ENCODE results near the gene ISG20.

ISG20 gene

GRCh38 chr15:88638626-88639372 is at the start of gene ISG20:
ISG20 (plus strand) TSS chr15:88639016; CDS start chr15:88639367, 351 bp downstream.
- TF ChIP-seq CTCF (IDR thresholded peaks at IDR 0.05; ENCODE audit: borderline replicate concordance, control extremely low read depth, extremely low read depth, insufficient read depth, missing control alignments), result peak; percentile 29
- in situ Hi-C loops (cut with MboI; ENCODE audit: low sequenced_read_pairs, unreplicated experiment), result no loop called here
- DNase-seq (ENCODE audit: low spot score), result peak; percentile 93

- TF ChIP-seq CTCF (IDR thresholded peaks at IDR 0.05; ENCODE audit: borderline replicate concordance, control extremely low read depth, extremely low read depth, insufficient read depth, missing control alignments), result no peak
- DNase-seq (ENCODE audit: low spot score), result no peak
- in situ Hi-C loops (cut with MboI; ENCODE audit: low sequenced_read_pairs, unreplicated experiment), result no loop called here
These were observed 48.1 kb upstream of the ISG20 start for GRCh38 chr15:88590759-88591158.

- TF ChIP-seq CTCF (IDR thresholded peaks at IDR 0.05; ENCODE audit: borderline replicate concordance, control extremely low read depth, extremely low read depth, insufficient read depth, missing control alignments), result no peak
- DNase-seq (ENCODE audit: low spot score), result no peak
These were observed 47.4 kb upstream of the ISG20 start for GRCh38 chr15:88591384-88591783.

GRCh38 chr15:88603885-88604284 is 34.9 kb upstream of the ISG20 start:
- TF ChIP-seq CTCF (IDR thresholded peaks at IDR 0.05; ENCODE audit: borderline replicate concordance, control extremely low read depth, extremely low read depth, insufficient read depth, missing control alignments), result no peak
- DNase-seq (ENCODE audit: low spot score), result no peak
- in situ Hi-C loops (cut with MboI; ENCODE audit: low sequenced_read_pairs, unreplicated experiment), result no loop called here

More at GRCh38 chr15:88591384-88591783, 47.4 kb upstream of the ISG20 start:
- in situ Hi-C loops (cut with MboI; ENCODE audit: low sequenced_read_pairs, unreplicated experiment), result no loop called here

DNA sequence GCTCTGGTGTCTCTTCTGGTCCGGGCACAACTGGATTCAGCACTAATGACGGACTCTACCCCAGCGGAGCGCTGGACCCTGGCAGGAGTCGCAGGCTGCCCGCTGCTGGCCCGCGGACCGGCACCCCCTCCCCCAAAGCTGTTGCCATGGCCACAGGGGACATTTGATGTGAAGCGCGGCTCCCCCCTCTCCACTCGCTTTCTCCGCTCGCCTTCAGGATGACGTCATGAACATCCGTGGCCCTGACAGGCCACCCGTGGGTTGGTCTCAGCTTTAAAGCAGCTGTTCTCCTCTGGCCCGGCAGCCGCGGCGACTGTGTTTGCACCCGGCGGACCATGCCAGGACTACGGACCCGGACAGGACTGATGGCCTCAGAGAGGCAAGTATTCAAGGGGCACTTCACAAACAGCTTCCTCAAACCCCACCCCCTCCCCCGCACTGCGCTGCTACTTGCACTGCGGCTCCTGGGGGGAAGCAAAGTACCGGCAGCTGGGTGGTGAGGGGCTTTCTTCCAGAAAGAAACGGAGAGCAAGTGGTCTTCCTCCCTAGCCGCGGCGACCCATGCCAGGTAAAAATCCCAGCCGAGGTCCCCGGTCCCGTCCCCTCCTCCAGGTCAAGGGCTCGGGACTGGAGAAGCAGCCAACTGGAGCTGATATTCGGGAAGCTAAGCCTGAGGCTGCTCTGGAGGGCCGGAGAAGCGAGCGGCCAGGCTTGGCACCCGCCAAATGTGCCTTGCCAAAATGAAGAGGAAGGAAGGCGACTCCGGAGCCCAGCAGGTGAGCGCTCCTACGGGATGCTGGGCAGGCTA is 34.2 kb upstream of the ISG20 start:
- in situ Hi-C loops (cut with MboI; ENCODE audit: low sequenced_read_pairs, unreplicated experiment), result no loop called here
- no peak for TF ChIP-seq CTCF (IDR thresholded peaks at IDR 0.05; ENCODE audit: borderline replicate concordance, control extremely low read depth, extremely low read depth, insufficient read depth, missing control alignments)
- no peak for DNase-seq (ENCODE audit: low spot score)

- no peak for TF ChIP-seq CTCF (IDR thresholded peaks at IDR 0.05; ENCODE audit: borderline replicate concordance, control extremely low read depth, extremely low read depth, insufficient read depth, missing control alignments)
- DNase-seq (ENCODE audit: low spot score), result peak; percentile 56
- in situ Hi-C loops (cut with MboI; ENCODE audit: low sequenced_read_pairs, unreplicated experiment), result no loop called here
These were observed 33.4 kb upstream of the ISG20 start for GRCh38 chr15:88605189-88606069.
